ENCODE results near the gene CFAP298. TPM values are rescaled to one million over a fixed set of nuclear protein-coding genes. Genes with fewer than 3 reads are reported as not detected.

Gene CFAP298
- total RNA-seq, 4 donors from 2014 or later = 39.5 to 60.7 (median 43.5) TPM

DNA sequence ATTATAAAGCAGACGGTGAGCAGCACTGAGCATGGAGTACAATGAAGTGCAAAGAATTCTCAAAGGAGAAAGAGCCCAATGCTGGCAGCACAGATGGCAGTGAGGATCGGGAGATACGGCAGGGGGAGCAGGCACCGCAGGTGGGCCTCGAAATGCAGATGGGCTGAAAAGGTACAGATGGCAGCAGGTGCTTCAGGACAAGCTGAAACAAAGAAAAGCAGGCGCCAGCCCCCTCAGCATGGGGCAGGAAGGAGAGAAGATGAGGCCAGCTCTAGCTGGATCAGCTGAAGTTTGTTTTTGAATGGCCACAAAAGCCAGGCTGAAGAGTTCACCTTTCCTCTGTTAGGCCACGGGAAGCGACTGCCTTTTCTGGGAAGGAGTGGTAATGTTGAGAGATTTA is 7.7 kb downstream of the CFAP298 start:
- no peak for TF ChIP-seq POLR2A (IDR thresholded peaks at IDR 0.05)
- TF ChIP-seq, protein P1, sequence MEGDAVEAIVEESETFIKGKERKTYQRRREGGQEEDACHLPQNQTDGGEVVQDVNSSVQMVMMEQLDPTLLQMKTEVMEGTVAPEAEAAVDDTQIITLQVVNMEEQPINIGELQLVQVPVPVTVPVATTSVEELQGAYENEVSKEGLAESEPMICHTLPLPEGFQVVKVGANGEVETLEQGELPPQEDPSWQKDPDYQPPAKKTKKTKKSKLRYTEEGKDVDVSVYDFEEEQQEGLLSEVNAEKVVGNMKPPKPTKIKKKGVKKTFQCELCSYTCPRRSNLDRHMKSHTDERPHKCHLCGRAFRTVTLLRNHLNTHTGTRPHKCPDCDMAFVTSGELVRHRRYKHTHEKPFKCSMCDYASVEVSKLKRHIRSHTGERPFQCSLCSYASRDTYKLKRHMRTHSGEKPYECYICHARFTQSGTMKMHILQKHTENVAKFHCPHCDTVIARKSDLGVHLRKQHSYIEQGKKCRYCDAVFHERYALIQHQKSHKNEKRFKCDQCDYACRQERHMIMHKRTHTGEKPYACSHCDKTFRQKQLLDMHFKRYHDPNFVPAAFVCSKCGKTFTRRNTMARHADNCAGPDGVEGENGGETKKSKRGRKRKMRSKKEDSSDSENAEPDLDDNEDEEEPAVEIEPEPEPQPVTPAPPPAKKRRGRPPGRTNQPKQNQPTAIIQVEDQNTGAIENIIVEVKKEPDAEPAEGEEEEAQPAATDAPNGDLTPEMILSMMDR (IDR thresholded peaks at IDR 0.05) = no peak
- Histone ChIP-seq H3K27ac (no peak overlapping the region), H3K9me3 (no peaks in the 10 kb centered on the region), H3K4me3 (replicated peaks in 1 of 3) (no peak overlapping the region), H3K27me3 (no peaks in the 10 kb centered on the region), H3K36me3 (peaks cover 50 to 52% of the 10 kb centered on the region in 2 donors), H3K4me1 (no peaks in the 10 kb centered on the region)
- intact Hi-C loops (cut with DNase I) = loop anchor here (5.0 kb wide), 1 partner anchor 202 kb away; no protein-coding TSS in a partner anchor
- 80% methylated on average over 8 of the region's 8 CpGs for WGBS, 2 donors
- no peak for DNase-seq

- 81 to 83% methylated on average over 8 of the region's 8 CpGs for WGBS, 2 donors
- Histone ChIP-seq H3K9me3 (no peaks in the 10 kb centered on the region), H3K36me3 (peaks cover 41 to 50% of the 10 kb centered on the region in 2 donors)
Measured at GRCh38 chr21:32603131-32603530, 9.0 kb downstream of the CFAP298 start.

GRCh38 chr21:32602099-32602498 is 10.1 kb downstream of the CFAP298 start:
- H3K4me1 ChIP-seq = peaks cover 0 to 5% of the 10 kb centered on the region in 2 donors
- DNase-seq = no peak
- no peak overlapping the region for H3K4me3 ChIP-seq (replicated peaks in 1 of 3)
- H3K9me3 ChIP-seq = no peaks in the 10 kb centered on the region
- peaks cover 41 to 50% of the 10 kb centered on the region in 2 donors for H3K36me3 ChIP-seq
- TF ChIP-seq POLR2A (IDR thresholded peaks at IDR 0.05) = no peak
- TF ChIP-seq, protein P1 (IDR thresholded peaks at IDR 0.05) = no peak
- H3K27ac ChIP-seq = no peak overlapping the region
- 88 to 94% methylated on average over 6 of the region's 6 CpGs for WGBS, 2 donors
- intact Hi-C loops (cut with DNase I) = loop anchor here (5.0 kb wide), 1 partner anchor 200 kb away; no protein-coding TSS in a partner anchor
- H3K27me3 ChIP-seq = no peaks in the 10 kb centered on the region

More at GRCh38 chr21:32603131-32603530, 9.0 kb downstream of the CFAP298 start:
- intact Hi-C loops (cut with DNase I) = loop anchor here (5.0 kb wide), 1 partner anchor 201 kb away; no protein-coding TSS in a partner anchor
- no peak for TF ChIP-seq POLR2A (IDR thresholded peaks at IDR 0.05)
- TF ChIP-seq, protein P1 (IDR thresholded peaks at IDR 0.05) = no peak
- Histone ChIP-seq H3K4me3 (replicated peaks in 1 of 3) (no peak overlapping the region), H3K4me1 (no peaks in the 10 kb centered on the region), H3K27me3 (no peaks in the 10 kb centered on the region), H3K27ac (no peak overlapping the region)
- no peak for DNase-seq

DNA sequence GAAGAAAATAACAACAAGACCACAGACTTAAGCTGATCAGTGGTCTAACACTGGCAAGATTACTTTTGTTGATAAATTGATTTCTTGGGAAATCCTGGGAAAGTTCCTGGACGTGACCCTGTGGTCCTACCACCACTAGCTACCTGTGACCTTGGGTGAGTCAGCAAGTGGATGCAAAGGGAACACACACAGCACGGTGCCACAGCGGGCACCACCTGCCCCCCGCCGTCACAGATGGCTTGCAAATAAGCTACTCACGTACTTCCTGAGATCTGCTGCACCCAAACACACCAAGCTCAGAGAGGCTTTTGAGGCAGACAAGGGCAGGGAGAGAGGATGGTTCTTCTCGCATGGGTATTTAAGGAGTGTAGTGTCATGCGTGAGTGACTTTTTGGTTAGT is 12.7 kb downstream of the CFAP298 start:
- no peak overlapping the region for H3K4me3 ChIP-seq (replicated peaks in 1 of 3)
- DNase-seq = peak; percentile 42 to 53
- peaks cover 23 to 30% of the 10 kb centered on the region in 2 donors for H3K36me3 ChIP-seq
- H3K4me1 ChIP-seq = peaks cover 0 to 7% of the 10 kb centered on the region in 2 donors
- intact Hi-C loops (cut with DNase I) = no loop called here
- no peaks in the 10 kb centered on the region for H3K9me3 ChIP-seq
- WGBS, 2 donors = 65 to 83% methylated on average over 8 of the region's 8 CpGs
- no peaks in the 10 kb centered on the region for H3K27me3 ChIP-seq
- TF ChIP-seq POLR2A (IDR thresholded peaks at IDR 0.05) = no peak
- no peak overlapping the region for H3K27ac ChIP-seq

- peak in 1 of 2 donors; percentile 7 for DNase-seq
- intact Hi-C loops (cut with DNase I) = no loop called here
- H3K36me3 ChIP-seq = peaks cover 19 to 26% of the 10 kb centered on the region in 2 donors
- H3K4me3 ChIP-seq (replicated peaks in 1 of 3) = no peak overlapping the region
- WGBS, 2 donors = 83 to 84% methylated on average over 5 of the region's 5 CpGs
- no peak for TF ChIP-seq POLR2A (IDR thresholded peaks at IDR 0.05)
- TF ChIP-seq, protein P1 (IDR thresholded peaks at IDR 0.05) = no peak
- H3K9me3 ChIP-seq = no peaks in the 10 kb centered on the region
- no peaks in the 10 kb centered on the region for H3K27me3 ChIP-seq
- no peak overlapping the region for H3K27ac ChIP-seq
- H3K4me1 ChIP-seq = peaks cover 0 to 7% of the 10 kb centered on the region in 2 donors
Measured at GRCh38 chr21:32599091-32599490, 13.1 kb downstream of the CFAP298 start.

All from thyroid gland (tissue), 4 donors.